Activated T-helper 17 cell treated with anti-CD3 and anti-CD28 coated beads, Interleukin-2, amount 50 U/mL, for 72 hours (primary cell): ENCODE data around the gene SYNGR4. TPM values are rescaled to one million over a fixed set of nuclear protein-coding genes. Genes with fewer than 3 reads are reported as not detected.
"Not testable (repeated sequence)": the region's sequence is repeated elsewhere in the genome, so short reads cannot be mapped to it uniquely, and the experiment has no call there.

Experiments
- ATAC-seq: fragments of 150-1000 bp; cut with Tn5 transposase; replicated peaks from 2 replicates; pipeline ENCODE4 v1.10.0; 2021; ENCODE audit warnings: mild to moderate bottlenecking, moderate library complexity
- H3K27ac Mint-ChIP-seq: one replicate; pipeline ENCODE4 v1.8.0; 2022; ENCODE audit warnings: mixed read lengths
- H3K27me3 Mint-ChIP-seq: one replicate; pipeline ENCODE4 v1.8.0; 2022; ENCODE audit warnings: mixed read lengths
- H3K36me3 Mint-ChIP-seq: one replicate; pipeline ENCODE4 v1.8.0; 2022; ENCODE audit warnings: low read depth, mild to moderate bottlenecking, mixed read lengths
- H3K4me1 Mint-ChIP-seq: one replicate; pipeline ENCODE4 v1.8.0; 2022; ENCODE audit warnings: mixed read lengths
- H3K4me3 Mint-ChIP-seq: one replicate; pipeline ENCODE4 v1.8.0; 2022; ENCODE audit warnings: mild to moderate bottlenecking, mixed read lengths
- H3K9me3 Mint-ChIP-seq: one replicate; pipeline ENCODE4 v1.8.0; 2022; ENCODE audit warnings: mixed read lengths
- total RNA-seq, 2 donors: library from RNA; stranded (reverse); gene quantifications; one replicate each; pipeline ENCODE4 v1.2.3, GENCODE V29; 2022

Gene SYNGR4
- total RNA-seq, 2 donors from 2014 or later, result not detected

GRCh38 chr19:48378194-48378570 is 14.0 kb downstream of the SYNGR4 start:
- Mint-ChIP-seq H3K36me3 (peaks cover 20% of the 10 kb centered on the region), H3K4me3 (no peak overlapping the region), H3K4me1 (no peaks in the 10 kb centered on the region), H3K27ac (no peak overlapping the region), H3K9me3 (no peaks in the 10 kb centered on the region), H3K27me3 (no peaks in the 10 kb centered on the region)
- ATAC-seq, result no peak

DNA sequence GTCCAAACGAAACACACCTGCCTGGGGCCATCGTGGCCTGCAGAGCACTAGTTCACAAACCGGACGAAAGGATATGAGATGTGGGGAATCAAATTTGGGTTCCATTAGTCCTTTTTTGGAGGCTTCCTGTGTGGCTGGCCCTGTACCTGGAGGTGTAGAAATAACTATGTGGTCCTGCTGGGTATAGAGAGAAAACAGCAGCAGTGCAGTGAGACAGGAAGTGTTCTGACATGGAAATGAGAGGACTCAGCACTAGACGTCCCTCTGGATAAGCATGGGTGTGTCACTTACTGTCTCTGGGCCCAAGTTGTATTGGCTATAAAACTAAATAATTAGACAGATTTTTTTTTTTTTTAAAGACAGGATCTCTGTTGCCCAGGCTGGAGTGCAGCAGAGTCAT is 14.9 kb downstream of the SYNGR4 start:
- Mint-ChIP-seq H3K4me3 (no peak overlapping the region), H3K4me1 (no peaks in the 10 kb centered on the region), H3K27me3 (no peaks in the 10 kb centered on the region), H3K36me3 (peaks cover 28% of the 10 kb centered on the region), H3K9me3 (no peaks in the 10 kb centered on the region), H3K27ac (no peak overlapping the region)
- no peak for ATAC-seq

DNA sequence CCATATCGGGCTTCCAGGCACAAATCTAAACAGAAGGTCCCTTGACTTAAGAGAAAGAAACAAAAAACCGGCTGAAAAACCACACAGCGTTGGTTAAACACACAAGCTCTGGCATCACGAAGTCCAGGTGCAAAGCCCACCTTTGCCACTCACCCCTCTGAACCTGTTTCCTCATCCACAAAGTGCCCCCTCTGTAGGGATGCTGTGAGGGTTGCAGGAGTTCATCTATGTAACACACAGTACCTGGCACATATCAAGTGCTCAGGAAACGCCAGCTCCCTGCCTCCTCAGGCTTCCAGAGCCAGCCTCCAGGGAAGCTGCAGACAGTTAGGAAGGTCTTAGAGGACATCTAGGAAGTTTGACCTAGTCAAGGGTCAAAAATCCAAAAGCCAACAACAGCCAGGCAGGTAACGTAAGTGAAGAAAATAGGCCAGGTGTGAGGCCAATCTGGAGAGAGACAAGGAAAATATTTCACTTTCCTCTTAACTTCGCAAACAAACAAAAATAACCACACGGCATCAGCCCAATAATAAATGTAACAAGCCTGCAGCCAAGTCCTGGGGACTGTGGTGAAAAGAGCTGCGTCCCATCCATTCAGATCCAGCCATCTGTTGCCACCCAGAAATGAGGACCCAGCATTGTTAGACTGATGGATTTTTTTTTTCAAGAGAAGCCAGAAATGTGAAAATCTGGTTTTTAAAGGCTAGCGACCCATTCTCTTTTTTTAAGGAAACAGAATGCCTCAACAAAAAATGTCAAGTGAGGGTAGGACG is 17.2 kb downstream of the SYNGR4 start:
- Mint-ChIP-seq H3K27ac (no peak overlapping the region), H3K4me3 (no peak overlapping the region), H3K4me1 (no peaks in the 10 kb centered on the region), H3K27me3 (no peaks in the 10 kb centered on the region), H3K9me3 (no peaks in the 10 kb centered on the region), H3K36me3 (peaks cover 51% of the 10 kb centered on the region)
- no peak for ATAC-seq

DNA sequence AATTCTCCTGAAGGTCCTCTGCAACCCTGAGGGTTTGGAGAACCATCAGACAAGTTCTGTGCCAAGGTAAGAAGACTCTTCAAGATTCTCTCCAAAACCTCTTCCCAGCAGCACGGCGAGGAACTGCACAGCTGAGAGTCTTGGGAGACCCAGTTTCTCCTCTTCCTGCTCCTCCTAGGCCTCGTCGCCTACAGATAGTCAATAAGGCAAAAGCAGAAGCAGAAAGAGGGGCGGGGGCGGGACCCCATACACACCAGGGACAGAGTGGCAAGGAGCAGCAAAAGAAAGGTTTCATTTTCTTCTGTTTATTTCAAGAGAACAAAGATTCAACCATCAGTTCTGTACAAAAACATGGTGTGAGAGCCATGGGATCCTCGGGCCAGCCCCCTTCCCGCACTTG is 18.1 kb downstream of the SYNGR4 start:
- Mint-ChIP-seq H3K27ac (no peak overlapping the region), H3K9me3 (no peaks in the 10 kb centered on the region)

DNA sequence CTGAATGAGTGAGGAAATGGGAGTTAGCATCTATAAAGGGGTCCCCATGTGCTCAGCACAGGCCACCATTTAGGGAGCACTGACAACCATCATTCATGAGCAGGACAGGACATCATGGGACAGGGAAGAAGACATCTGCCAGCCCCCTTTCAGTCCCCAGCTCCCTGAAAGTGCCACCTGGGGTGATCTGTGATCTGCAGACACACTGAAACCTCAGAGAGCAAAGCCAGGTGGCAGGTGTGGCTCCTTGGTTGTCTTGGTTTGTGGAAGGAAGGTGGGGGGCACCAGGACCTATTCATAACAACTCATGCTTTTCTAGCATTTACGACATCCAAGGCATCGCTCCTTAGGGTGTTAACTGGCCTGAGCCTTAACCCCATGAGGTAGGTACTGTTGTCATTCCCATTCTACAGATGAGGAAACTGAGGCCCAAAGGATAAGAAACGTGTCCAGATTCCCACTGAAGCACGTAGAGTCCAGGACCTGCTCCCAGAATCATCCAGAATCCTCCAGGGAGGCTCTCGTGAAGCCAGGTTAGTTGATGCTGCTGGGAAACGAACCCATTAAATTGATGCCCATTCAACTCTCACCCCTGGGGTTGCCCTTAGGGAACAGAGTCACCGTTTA is 21.4 kb downstream of the SYNGR4 start:
- Mint-ChIP-seq H3K36me3 (peaks cover 83% of the 10 kb centered on the region), H3K4me1 (no peaks in the 10 kb centered on the region), H3K4me3 (no peak overlapping the region), H3K9me3 (no peaks in the 10 kb centered on the region), H3K27me3 (no peaks in the 10 kb centered on the region), H3K27ac (peak overlapping the region; percentile 21)
- ATAC-seq, result no peak

More for the DNA sequence above, 18.1 kb downstream of the SYNGR4 start:
- Mint-ChIP-seq H3K4me3 (no peak overlapping the region), H3K27me3 (no peaks in the 10 kb centered on the region), H3K36me3 (peaks cover 61% of the 10 kb centered on the region), H3K4me1 (no peaks in the 10 kb centered on the region)
- no peak for ATAC-seq

DNA sequence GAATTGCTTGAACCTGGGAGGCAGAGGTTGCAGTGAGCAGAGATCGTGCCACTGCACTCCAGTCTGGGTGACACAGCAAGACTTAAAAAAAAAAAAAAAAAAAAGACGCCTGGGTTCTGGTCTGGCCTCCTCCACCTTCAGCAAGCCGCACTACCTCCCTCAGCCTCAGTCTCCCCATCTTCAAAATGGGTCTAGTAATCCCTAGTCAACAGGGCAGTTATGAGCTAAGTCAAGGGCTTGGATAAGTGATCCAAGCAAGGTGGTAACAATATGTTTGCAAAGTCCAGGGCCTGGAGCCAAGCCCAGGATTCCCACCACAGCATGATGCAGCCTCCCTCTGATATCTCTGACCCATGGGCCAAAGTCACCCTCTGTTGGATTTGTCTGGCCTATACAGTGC is 22.8 kb downstream of the SYNGR4 start:
- no peak for ATAC-seq
- Mint-ChIP-seq H3K27me3 (no peaks in the 10 kb centered on the region), H3K4me3 (no peak overlapping the region), H3K27ac (no peak overlapping the region), H3K36me3 (peaks cover 82% of the 10 kb centered on the region), H3K4me1 (no peaks in the 10 kb centered on the region), H3K9me3 (no peaks in the 10 kb centered on the region)

DNA sequence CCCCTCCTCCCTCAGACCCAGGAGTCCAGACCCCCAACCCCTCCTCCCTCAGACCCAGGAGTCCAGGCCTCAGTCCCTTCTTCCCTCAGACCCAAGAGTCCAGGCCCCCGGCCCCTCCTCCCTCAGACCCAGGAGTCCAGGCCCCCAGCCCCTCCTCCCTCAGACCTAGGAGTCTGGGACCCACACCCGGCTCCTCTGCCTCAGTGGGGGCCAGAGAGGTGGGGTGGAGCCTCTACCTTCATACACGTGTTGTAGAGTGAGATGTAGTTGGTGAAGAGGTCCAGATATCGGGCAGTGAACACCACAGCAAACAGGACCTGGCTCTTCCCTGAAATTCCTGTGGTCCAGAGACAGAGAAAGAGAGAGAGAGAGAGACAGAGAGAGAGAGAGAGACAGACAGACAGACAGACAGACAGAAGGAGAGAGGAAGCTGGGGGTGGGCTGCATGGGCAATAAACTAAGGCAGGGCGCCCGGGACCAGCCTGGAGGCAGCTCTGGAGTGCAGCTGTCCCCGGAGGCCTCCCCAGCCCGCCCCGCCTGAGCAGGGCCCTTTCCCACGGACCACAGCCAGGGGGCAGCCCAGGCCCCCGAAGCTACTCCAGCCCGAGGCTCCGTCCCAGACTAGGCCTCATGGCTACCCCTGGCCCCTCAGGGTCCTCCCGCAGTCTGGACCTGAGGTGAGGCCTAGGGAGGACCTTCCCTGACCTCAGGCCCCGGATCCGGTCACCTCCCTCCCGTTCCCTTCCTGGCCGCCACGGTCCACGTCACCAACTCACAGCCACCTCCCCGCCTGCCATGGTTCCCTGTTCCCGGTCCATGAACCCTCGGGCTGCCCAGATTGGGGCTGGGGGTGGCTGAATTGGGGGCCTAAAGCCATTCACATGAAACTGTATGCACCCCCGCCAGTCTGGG is 26.3 kb downstream of the SYNGR4 start:
- peaks cover 15% of the 10 kb centered on the region for H3K27me3 Mint-ChIP-seq
- ATAC-seq, result peak; percentile 71
- peaks cover 47% of the 10 kb centered on the region for H3K36me3 Mint-ChIP-seq
- no peaks in the 10 kb centered on the region for H3K9me3 Mint-ChIP-seq
- peaks cover 8% of the 10 kb centered on the region for H3K4me1 Mint-ChIP-seq
- H3K4me3 Mint-ChIP-seq, result peak overlapping the region; percentile 91
- peak overlapping the region; percentile 97 for H3K27ac Mint-ChIP-seq

DNA sequence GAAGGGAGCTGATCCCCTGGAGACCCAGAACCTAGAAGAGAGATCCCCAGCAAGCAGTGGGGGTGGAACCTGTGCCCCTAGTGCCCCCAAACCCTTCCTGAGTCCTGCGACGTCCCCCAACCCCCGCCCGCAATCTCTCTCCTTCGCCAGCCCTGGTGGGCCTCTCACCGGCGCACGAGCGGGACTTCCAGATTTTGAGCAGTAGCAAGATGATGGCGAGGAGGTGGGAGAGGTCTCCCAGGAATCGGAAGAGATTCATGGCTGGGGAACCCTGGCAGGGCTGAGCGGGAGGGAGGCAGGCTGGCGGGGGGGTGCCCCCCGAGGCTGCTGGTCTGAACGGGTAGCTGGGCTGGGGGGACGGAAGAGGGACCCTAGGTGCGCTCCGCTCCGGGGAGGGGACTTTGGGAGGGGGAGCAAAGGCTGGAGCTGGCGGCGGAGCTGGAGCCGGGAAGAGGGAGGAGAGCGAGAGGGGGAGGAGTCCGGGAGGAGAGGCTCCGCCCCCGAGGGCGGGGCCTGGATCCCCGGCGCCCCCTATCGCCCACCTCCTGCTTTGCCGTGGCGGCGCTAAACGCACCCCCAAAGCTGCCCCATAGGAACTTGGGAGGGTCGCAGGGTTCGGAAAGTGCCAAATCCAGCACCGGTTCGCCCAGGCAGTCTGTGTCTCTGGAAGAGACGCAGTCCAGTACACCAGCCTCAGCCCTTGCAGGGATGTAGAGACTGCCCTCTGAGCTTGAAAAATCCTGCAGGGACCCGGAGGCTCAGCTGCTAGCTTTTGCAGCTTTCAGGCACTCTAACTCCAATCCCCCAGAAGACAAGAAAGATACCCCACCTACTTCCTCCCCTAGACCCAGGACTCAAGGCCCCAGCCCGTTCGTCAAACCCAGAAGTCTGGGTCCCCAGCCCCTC is 27.2 kb downstream of the SYNGR4 start, which contains the start of gene KDELR1:
KDELR1 (minus strand) TSS at position 452 of the 906 bp plus-strand sequence; CDS start at position 259, 193 bp downstream.
- Mint-ChIP-seq H3K27me3 (peaks cover 22% of the 10 kb centered on the region), H3K4me1 (peaks cover 8% of the 10 kb centered on the region), H3K9me3 (no peaks in the 10 kb centered on the region), H3K27ac (peak within 1 kb of the TSS; percentile 97), H3K36me3 (peaks cover 38% of the 10 kb centered on the region), H3K4me3 (peak within 1 kb of the TSS; percentile 91)
- ATAC-seq, result peak; percentile 86

GRCh38 chr19:48392006-48392344 is 27.8 kb downstream of the SYNGR4 start:
- peaks cover 32% of the 10 kb centered on the region for H3K36me3 Mint-ChIP-seq
- H3K4me3 Mint-ChIP-seq, result peak overlapping the region; percentile 91
- H3K27me3 Mint-ChIP-seq, result peaks cover 22% of the 10 kb centered on the region
- not testable (repeated sequence) for H3K27ac Mint-ChIP-seq, ATAC-seq, H3K4me1 Mint-ChIP-seq, H3K9me3 Mint-ChIP-seq

DNA sequence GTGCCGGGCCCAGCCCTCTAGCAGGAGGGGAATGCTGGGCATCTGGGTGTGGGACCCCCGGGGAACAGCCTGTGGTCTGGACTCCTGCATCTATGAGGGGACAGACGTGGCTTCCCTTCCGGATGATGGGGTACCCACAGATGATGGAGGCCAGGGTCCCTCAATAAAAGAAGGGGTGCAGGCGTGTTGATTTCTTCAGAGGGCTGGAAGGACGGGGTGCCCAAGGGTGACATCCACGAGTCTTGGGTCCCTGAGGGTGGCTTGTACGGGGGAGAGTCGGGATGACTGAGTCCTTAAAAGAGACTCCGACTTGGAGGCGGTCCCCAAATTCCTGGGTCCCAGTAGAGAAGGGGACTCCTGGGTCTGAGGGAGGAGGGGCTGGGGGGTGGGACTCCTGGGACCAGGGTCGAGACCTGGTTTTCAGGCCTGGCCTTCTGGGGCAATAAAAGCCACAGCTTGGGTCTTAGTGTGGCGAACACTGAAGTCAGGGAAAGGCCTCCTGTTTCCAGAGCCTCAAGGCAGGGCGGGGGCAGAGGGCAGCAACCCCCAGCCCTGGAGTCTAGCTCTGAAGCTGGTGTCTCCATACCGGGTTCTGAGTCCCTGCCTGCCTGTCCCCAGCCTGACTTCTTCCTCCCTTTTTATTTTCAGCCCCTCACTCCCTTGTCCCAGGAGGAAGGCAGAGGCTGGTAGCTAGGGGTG is 28.8 kb downstream of the SYNGR4 start:
- no peak for ATAC-seq
- peaks cover 32% of the 10 kb centered on the region for H3K27me3 Mint-ChIP-seq
- H3K9me3 Mint-ChIP-seq, result no peaks in the 10 kb centered on the region
- peaks cover 21% of the 10 kb centered on the region for H3K36me3 Mint-ChIP-seq
- peak overlapping the region; percentile 40 for H3K4me3 Mint-ChIP-seq
- peak overlapping the region; percentile 50 for H3K27ac Mint-ChIP-seq
- H3K4me1 Mint-ChIP-seq, result peaks cover 18% of the 10 kb centered on the region

DNA sequence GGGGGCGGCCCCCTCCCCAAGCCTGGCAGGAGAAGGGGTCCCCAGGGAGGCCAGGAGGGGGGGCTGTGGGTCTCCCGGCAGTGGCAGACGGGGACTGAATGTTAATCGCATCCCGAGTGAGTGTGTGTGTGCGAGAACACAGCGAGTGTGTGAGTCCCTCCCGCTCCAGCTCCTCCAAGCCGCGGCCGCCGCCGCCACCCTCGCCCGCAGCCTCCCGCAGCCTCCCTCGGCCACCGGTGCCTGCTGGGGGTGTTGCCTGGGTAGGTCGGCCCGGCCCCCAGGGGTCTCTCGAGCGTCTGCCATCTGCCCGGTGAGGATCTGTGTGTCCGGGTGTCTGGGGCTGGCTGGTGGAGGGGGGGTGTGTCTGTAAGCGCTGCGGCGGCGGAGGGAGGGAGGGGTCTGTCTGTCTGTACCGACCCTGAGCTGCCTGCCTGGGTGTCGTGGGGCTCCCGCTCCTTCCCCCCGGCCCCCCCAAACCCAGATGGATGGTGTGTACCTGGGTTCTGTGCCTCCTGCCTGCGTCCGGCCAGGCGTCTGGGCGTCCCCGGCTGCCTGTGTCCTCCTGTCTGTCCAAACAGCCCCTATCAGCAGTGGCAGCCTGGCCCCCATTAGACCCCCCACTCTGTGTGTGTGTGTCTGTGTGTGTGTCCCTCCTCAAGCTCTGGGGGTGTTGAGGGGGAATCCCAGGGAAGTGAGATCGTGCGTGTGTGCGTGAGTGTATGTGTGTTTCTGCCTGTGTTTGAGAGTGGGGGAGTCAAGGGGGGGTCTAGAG is 29.6 kb downstream of the SYNGR4 start, which contains the start of gene GRIN2D:
GRIN2D (plus strand) TSS at position 110 of the 772 bp plus-strand sequence. CDS start 4,725 bp downstream, outside the sequence.
- Mint-ChIP-seq H3K27me3 (peaks cover 32% of the 10 kb centered on the region), H3K27ac (peak within 1 kb of the TSS; percentile 50), H3K36me3 (peaks cover 14% of the 10 kb centered on the region), H3K4me3 (peak within 1 kb of the TSS; percentile 61), H3K9me3 (no peaks in the 10 kb centered on the region), H3K4me1 (peaks cover 20% of the 10 kb centered on the region)
- no peak for ATAC-seq

- Mint-ChIP-seq H3K36me3 (peaks cover 6% of the 10 kb centered on the region), H3K27me3 (peaks cover 32% of the 10 kb centered on the region), H3K4me3 (peak overlapping the region; percentile 61)
Observed at GRCh38 chr19:48394331-48395169, 30.4 kb downstream of the SYNGR4 start.

More at GRCh38 chr19:48394331-48395169, 30.4 kb downstream of the SYNGR4 start:
- Mint-ChIP-seq H3K27ac (peak overlapping the region; percentile 36), H3K4me1 (peaks cover 27% of the 10 kb centered on the region), H3K9me3 (peaks cover 3% of the 10 kb centered on the region)
- no peak for ATAC-seq
